Fibroblast of skin of left quadriceps (primary cell): Measurements from ENCODE around the gene SPOP.
"Not testable (repeated sequence)": the region's sequence is repeated elsewhere in the genome, so short reads cannot be mapped to it uniquely, and the experiment has no call there.

ENCODE experiments used
- DNase-seq, 2 experiments: peaks; one replicate each; pipeline ENCODE4 v3.0.0-alpha.2; 2013; ENCODE audit warnings: low read depth in 2 of 2

SPOP gene

DNA sequence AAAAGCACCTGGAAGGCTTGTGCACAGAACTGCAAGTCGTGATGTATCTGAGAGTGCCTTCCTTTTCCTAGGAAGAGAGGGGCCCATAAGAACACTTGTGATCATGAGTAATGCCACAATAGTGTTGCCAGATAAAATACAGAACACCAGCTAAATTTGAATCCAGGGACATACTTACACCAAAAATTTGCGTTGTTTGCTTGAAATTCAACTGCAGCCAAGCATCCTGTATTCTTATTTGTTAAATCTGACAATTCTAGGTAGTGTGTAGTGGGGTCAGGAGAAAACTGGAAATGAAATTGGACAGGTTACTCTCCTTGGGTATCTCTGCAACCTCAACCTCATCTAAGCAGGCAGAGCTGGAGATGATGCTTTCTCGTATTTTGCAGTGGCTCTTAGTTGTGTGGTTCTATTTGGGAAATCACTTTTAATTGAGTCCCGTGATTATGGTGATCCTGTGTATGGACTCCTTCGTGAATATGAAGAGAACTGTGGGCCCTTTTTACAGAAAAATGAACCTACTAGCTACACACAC is 17.9 kb upstream of the SPOP start:
- no peak for DNase-seq

DNA sequence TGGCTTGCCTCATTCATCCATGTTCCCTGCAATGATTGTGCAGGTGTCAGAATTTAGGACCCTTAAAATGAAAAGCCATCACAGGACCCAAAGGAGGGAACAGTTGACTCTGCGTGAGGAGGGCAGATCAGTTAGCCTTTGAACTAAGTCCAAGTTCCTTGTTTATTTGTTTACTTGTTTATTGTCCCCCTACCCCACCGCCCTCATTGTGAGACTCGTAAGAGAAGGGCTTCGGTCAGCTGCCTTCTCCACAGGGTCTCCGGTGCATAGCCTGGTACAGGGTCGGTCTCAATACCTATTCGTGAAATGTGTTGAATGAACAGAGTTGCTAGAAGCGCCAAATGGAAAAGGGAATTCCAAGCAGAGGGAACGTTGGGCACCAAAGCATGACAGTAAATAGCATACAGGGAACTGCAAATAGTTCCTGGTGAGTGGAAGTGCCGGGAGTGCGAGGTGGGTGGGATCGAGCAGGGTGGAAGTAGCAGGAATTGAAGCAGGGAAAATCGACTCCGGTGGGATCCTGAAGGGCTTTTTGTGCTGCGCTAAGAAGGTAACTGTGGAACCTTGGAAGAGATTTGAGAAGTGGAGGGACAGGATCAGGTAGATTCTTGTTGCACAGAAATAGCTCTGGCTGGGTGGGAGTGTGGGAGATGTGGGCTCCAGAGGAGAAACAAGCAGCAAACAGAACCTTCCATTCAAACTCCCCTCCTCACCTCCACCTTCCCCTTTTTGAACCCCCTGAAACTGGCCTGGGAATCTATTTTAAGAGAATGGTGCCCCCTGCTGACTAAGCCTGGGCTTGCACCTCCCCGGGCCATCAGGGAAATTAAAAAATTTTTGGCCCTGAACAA is 17.2 kb upstream of the SPOP start:
- no peak for DNase-seq

DNA sequence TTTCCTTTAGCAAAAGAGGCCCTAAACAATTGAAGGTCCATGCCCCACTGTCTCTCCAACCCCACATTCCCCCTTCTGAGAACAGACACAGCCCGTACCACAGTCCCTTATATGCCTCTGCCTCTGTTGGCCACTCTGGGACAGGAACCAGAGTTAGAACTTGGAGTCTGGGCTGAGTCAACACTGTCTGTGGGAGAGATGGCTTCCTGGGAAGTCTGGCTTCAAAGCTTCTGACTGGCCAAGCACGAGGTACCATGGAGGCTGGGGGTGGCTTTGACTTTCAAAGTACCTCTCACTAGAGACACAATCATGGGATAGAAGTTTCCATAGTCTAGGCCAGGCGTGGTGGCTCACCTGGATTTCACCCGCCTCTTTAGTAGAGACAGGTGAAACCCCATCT is 14.9 kb upstream of the SPOP start:
- no peak for DNase-seq

DNA sequence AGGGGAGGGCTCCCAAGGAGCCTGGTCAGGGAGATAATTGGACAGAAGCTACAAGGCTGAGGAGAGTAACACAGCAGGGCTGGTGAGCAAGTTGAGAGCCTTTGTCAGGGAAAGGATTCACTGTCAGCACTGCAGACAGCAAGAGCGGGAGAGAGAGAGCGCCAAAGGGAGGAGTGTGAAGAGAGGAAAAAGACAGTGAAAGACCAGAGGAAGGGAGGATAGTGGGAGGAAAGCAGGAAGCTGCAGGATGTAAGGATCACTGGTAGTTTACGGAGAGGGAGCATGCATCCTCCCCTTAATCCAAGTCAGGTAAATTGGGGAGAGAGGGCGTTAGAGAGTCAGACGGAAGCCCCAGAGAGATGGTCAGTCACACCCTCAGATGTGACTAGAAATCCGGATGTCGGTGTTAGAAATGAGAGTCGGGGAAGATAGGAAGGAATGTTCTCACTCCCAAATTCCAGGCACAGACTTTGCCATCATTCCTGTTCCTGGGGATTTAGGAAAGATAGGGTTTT is 13.8 kb upstream of the SPOP start:
- DNase-seq = no peak

DNA sequence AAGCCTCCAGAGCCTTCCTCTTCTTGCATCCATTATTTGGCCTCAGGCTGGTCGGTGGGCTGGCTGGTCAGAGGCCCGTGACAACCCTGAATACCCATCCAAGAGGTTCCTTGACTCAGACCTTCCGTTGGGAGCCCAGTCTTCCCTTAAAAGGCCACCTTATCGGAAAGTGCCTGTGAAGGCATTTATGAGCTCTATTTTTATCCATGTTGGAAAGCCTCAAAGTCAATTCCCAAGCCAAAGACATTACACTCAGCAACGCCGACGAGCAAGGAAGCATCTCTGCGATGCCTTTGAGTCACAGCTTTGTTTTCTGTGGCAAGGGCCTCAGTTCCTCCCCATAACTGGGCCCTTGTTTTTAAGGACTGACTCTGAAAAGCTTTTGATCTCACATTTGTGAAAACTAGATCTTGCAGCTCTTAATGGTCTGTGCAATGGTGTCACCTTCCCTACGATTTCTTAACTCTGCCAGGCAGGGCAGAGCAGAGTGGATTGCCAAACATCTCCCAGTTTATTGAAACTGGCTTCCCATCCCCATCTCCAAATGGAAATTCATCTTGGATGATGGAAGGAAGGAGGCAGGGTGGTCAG is 13.3 kb upstream of the SPOP start:
- no peak for DNase-seq

DNA sequence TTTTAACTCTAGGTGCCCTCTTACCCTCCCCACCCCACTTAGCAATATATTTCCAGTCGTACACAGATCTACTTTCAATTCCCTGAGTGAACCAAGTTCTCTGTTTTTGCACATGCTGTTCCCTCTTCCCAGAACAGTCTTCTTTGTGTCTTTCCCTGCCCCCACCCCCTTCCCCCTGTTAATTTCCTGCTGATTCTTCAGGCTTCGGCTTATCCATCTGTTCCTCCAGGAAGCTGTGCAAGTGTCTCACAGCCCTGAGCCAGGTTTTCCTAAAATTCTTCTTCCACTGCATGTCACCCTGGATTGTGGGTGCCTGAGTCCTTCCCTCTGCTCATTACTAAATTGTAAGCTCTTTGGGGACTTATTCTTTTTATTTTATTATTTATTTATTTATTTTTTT is 12.4 kb upstream of the SPOP start:
- no peak for DNase-seq

DNA sequence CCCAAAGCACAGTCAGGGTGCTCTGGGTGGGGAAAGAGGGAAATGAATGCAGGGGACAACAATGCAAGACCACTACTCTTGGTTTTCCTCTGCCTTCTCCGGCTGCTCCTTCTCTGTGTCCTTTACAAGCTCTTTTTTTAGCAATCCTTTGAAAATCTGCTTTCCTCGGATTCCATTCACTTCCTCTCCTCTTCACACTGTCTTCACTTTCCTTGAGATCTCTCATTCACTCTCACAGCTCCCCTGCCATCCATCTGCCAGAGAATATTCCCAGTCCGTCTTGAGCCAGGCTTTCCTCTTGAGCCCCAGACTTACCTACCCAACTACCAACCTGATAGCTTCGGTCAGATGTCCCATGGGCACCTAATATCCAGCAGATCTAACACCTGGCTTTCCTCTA is 11.0 kb upstream of the SPOP start:
- DNase-seq = no peak

DNA sequence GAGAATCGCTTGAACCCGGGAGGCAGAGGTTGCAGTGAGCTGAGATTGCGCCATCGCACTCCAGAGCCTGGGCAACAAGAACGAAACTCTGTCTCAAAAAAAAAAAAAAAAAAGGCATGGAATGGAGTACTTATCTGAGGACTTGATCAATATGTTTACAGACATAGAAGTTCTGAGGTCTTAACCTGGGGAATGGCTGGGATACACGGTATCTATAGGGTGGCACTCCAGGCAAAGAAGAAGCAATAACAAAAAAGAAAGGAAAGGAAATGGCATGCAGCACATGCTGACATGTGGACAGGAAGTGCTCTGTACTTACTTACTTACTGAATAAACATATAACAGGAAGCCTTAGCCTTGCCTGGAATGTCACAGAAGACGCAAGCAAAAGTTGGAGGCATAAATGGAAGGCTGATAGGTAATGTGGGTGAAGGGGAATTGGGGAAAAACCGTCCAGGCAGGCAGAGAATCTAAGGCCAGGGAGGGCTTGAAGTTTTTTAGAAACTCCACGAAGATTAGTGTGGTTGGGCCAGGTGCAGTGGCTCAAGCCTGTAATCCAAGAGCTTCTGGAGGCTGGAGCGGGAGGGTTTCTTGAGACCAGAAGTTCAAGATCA is 10.1 kb upstream of the SPOP start:
- DNase-seq = no peak

DNA sequence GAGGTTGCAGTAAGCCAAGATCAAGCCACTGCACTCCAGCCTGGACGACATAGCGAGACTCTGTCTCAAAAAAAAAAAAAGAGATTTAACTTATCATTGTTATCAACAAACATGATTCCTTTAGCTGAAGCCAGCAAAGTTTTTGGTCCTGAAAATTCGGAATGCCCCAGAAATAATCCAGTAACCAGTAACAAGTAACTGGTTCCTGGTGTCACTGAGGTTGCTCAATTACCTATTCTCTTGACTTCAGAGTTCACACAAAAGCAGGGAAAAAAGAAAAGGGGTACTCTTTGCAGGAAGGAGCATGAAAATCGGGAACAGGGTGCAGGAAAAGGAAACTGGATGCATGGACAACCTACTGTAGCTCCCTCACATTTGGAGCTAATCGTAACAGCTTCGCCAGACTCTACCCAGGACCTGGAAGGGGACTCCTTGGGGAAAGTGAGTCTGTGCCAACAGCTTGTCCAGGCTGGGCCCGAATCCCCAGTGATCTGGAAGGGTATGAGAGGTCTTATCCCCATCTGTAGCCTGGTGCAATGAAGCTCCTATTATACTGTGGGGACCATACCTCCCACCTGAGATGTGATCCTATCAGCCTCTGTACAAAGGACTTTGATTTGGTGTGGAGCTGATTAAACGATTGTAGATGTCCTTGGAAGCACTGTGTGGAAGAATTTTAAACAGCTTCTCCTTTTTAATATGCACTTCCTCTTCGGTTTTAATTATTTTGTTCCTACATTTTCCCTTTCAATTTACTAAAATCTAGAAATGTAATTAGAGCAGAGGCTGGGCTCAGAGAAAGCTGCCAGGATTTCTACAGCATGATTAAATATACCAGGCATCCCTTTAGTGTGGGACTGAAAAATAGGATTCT is 3.4 kb upstream of the SPOP start:
- no peak for DNase-seq

DNA sequence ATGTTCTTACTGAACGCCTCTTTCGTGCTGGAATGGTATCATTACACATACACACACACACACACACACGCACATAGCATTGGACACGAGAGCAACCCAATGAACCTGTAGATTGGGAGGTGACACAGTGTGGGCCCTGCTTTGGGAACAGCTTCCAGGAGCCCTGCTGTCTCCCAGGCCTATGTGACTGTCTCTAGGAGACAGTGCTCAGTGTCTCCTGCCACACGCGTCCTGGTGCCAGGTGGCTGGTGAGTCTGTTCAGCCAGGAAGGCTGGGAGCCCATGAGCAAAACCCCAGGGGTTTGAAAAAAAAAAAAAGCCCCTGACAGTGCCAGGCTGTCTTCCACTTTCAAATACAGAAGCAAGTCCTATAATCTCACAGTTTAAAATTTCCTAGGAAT is 2.4 kb upstream of the SPOP start:
- no peak for DNase-seq

DNA sequence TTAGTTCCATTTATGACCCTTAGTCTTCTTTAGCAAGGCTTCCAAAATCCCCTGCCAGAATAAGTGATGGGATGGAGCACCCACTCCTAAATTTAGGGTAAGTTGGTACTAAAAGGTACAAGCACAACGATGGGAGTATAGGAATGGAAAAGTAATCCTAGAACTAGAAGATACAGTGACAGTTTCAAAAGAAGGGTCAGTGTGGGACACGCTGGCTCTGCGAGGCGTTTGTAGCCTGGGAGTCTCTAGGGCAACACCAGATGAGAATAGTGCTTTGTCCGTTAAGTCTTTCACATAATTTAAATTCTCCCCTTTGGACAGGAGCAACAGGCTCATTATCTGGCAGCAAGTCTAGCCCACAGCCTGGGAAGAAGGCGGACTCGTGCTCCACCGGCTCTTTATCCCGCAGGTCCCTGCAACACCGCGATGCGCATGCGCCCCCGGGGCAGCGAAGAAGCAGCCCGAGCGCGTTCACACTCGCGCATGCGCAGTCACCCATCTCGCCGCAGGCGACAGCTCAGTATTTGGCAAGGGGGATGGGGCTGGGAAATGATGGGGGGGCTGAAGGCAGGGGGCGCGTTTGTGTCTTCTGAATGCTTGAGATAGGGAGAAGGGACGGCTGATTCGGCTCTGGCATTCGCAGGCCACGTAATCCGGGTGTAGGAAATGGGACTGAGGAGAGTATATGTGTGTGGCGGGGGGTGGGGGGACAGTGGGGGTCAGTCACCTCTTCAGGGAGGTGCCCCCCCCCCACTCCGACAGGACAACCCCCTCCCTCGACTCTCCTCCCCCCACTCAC is 564 bp downstream of the SPOP start:
- DNase-seq = peak; percentile 86

DNA sequence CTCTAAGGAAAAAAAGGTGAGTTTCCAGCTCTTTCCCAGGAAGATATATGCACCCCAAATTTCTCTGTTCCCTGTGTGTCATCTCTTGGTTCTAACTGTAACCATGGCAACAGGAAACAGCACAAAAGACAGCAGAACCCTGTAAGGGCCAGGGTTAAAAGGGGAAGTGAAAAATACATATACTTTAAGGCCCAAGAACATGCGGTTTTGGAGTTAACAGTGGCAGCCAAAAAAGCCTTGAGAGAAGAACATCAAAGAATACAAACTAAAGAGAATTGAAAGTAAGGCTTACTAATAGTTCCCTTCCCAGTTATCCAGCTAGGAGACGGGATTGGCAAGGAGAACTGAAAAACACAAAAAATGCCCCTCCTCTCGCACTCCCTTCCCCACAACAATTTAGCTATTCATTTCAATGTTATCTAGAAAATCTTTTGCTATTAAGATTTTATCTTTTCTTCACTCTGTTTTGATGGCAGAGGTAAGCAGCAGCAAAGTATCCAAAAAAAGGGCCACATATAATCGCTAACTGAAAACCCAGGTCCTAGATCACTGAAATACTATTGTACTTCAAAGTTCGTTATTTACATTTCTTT is 1.5 kb downstream of the SPOP start:
- DNase-seq = no peak

DNA sequence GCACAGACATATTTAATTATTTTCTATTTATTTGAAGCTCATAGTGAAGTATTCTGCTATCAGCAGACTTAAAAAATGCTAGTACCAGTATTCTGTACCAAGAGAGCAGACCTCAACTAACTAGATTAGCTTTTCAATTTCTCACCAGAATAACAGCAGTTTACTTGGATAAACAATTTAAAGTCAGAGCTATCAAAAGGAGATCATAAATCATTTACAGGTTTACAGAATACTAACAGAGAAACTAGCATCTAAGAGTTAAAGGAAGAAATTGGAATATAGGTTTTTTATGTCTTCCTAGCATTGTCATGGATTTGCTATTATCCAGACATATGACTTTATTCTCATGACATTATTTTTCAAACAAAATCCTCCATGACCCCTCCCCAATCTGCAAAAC is 3.4 kb downstream of the SPOP start:
- no peak for DNase-seq

DNA sequence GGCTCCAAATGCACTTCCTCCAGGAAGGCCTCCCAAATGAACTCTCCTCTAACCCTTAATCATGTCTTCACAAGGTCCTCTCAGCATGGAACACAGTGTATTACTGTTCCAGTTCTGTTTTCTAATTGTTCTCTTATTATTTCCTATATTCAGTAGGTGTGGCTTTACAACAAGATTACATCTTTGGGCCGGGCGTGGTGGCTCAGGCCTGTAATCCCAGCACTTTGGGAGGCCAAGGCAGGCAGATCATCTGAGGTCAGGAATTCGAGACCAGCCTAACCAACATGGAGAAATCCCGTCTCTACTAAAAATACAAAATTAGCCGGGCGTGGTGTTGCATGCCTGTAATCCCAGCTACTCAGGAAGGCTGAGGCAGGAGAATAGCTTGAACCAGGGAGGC is 4.2 kb downstream of the SPOP start:
- not testable (repeated sequence) for DNase-seq

DNA sequence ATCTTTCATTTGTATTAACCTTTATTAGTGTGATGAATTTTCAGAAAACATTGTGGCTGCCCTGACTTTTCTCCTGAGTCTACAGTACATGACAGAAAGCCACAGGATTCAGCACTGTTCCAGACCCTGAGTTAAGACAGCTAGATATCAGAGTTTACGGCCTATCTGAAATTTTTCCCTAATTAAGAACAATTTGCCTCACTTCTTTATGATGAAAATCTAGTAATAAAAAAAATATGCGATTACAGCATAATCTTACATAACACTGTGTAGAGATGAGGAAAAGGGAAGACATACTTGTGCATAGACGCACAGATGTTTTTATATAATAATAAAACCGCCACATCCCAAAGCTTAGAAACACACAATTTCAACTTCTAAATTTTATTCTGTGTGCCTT is 7.3 kb downstream of the SPOP start:
- no peak for DNase-seq

DNA sequence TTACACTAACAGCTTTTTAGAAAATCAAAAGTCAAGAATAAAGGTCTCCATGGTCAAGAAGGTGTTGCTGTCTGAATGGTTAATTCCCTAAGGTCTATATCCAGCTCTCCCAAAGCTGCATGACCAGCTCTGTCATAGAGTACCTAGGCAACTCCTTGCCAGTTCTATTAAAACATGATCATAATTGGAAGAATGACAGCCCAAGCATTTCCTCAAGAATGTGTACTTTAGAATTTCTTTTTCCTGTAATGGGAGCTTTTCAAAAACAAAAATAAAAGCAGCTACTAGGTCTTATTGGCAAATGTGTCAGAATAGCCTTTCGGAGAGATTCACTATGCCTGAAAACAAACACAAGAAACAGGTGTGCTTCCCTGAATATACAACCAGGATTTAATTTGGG is 7.9 kb downstream of the SPOP start:
- DNase-seq = no peak

DNA sequence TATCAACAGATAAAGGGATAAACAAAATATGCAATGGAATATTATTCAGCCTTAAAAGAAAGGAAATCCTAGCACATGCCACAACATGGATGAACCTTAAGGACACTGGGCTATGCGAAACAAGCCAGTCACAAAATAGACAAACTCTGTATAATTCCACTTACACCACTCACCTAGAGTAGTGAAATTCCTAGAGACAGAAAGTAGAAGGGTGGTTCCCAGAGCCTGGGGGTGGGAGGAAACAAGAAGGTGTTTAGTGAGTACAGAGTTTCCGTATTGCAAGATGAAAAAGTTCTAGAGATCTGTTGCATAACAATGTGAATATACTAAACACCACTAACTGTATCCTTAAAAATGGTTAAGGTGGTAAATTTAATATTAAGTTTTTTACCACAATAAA is 10.0 kb downstream of the SPOP start:
- DNase-seq = no peak

DNA sequence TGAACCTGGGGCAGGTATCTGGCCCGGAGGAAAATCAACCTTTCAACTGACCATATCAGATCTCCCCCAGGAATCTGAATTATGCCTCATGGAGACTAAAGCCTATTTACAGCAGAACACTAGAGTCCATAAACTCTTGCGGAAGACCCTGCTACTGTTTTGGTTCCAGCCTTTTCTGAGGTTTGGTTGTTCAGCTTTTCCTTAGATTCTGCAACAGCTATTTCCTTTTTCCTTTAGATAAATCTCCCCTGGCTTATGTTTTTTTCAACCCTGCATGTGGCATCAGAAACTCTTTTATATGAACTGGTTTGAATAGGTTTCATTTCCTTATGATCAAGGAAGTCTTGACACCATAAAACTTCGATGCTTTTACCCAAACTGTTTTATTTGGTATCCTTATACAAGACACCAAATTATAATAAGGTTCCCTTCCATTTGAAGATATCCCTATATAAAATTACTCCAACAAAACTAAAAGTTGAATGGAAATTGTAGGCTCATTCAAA is 13.1 kb downstream of the SPOP start:
- no peak for DNase-seq

DNA sequence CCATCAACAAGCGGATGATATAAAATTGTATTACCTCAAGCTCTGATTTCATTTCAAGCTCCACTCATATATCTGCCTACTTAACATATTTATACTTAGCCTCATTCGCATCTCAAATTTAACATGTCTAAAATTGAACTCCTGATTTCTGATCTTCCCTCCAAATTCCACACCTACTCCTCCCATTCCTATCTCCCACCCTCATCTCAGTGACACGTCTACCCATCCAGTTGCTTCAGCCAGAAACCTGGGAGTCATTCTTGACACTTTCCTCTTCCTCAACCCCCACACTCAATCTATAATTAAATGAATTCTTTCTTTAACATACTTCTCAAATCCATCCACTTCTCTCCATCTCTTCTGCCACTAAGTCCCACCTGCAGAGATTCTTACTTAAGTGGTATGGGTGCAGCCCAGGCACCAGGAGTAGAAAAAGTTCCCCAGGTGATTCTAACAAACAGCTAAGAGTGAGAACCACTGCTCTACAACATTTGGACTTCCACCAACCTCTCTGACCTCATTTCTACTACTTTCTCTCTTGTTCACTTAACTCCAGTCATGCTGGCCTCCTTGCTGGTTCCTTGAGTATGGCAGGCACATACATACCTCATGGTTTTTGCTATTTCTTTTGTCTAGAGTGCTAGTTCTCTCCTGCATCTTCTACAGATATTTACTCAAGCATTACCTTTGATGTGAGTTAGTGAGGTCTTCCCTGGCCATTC is 18.1 kb downstream of the SPOP start:
- no peak for DNase-seq

DNA sequence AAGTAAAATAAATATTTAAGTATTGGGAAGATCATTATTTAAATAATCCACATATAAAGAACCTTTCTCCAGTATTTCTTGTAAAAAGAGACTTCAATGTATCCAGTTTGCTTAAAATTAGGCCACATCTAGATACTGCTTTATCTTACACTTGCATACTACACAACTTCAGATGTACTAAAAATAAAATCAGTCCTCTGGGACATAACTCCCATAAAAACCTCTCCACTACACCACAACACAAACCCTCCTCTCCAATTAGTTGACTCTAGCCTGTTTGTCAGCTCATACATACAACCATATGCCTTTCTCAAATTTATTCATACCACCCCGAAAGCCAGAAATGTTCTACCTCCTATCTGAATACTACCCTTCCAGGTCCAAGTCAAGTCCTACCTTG is 21.6 kb downstream of the SPOP start:
- DNase-seq = no peak
